SK-N-SH (cell line): ENCODE results near the gene NFE2. TPM values are rescaled to one million over a fixed set of nuclear protein-coding genes. Genes with fewer than 3 reads are reported as not detected.
"Not testable (repeated sequence)": the region's sequence is repeated elsewhere in the genome, so short reads cannot be mapped to it uniquely, and the experiment has no call there.

Source experiments
- CTCF ChIA-PET: fragments of 300-600, 350-600 bp; formaldehyde crosslinking; extraction: SDS; loops from one replicate; lab custom pipeline; 2021; lab: Yijun Ruan, JAX
- POLR2A ChIA-PET: fragments of 350-600 bp; sonication (Branson Sonifier 250); formaldehyde crosslinking; extraction: SDS; loops from one replicate; lab custom pipeline; 2020; ENCODE audit warnings: antibody characterized with exemption, inconsistent platforms; lab: Yijun Ruan, JAX
- DNase-seq: peaks from one replicate; pipeline ENCODE4 v3.0.0; 2012
- H2AFZ ChIP-seq: fragments of 200-600 bp; sonication (generic); 2 replicates; pipeline ENCODE4 v1.8.1; 2016; ENCODE audit warnings: antibody characterized with exemption, mild to moderate bottlenecking, low read depth
- H3F3A ChIP-seq: fragments of 200-600 bp; sonication (generic); replicated peaks from 2 replicates; pipeline ENCODE3; 2016; ENCODE audit warnings: antibody characterized with exemption, mild to moderate bottlenecking; ENCODE audit not compliant: insufficient read depth
- H3K27ac ChIP-seq, 2 experiments: fragments of 200-500 bp in 1 of 2; fragments of 200-600 bp in 1 of 2; sonication (Bioruptor generic) in 1 of 2; sonication (generic), shearing (Covaris generic) in 1 of 2; 2 replicates each; pipeline versions ENCODE4 v1.5.1 to v1.6.1; 2014 to 2016; ENCODE audit warnings: low read depth in 2 of 2, inconsistent platforms in 1 of 2, low read length in 1 of 2, mild to moderate bottlenecking in 1 of 2, mixed read lengths in 1 of 2
- H3K27me3 ChIP-seq: fragments of 200-600 bp; sonication (generic), shearing (Covaris generic); 2 replicates; pipeline ENCODE4 v1.6.1; 2016; ENCODE audit warnings: mixed run types; ENCODE audit not compliant: insufficient read depth
- H3K36me3 ChIP-seq, 2 experiments: fragments of 200-500 bp in 1 of 2; fragments of 200-600 bp in 1 of 2; sonication (Bioruptor generic) in 1 of 2; sonication (generic) in 1 of 2; replicated peaks in 1 of 2; 2 replicates each; pipeline versions ENCODE3 to v1.5.1; 2014 to 2016; ENCODE audit warnings: low read length in 1 of 2, mild to moderate bottlenecking in 1 of 2; ENCODE audit not compliant: insufficient read depth in 2 of 2, control insufficient read depth in 1 of 2
- H3K4me1 ChIP-seq, 2 experiments: fragments of 200-500 bp in 1 of 2; fragments of 200-600 bp in 1 of 2; sonication (Bioruptor generic) in 1 of 2; sonication (generic), shearing (Covaris generic) in 1 of 2; 2 replicates each; pipeline versions ENCODE4 v1.5.1 to v1.6.1; 2014 to 2016; ENCODE audit warnings: low read depth in 1 of 2, low read length in 1 of 2, mixed run types in 1 of 2; ENCODE audit not compliant: insufficient read depth in 2 of 2, control insufficient read depth in 1 of 2
- H3K4me2 ChIP-seq: fragments of 200-600 bp; sonication (generic), shearing (Covaris generic); 2 replicates; pipeline ENCODE4 v1.6.1; 2017; ENCODE audit warnings: mixed run types
- H3K4me3 ChIP-seq, 2 experiments: fragments of 200-500 bp in 1 of 2; fragments of 200-600 bp in 1 of 2; sonication (Bioruptor generic) in 1 of 2; sonication (generic), shearing (Covaris generic) in 1 of 2; 2 replicates each; pipeline versions ENCODE4 v1.5.1 to v1.8.1; 2014 to 2016; ENCODE audit warnings: low read depth in 2 of 2, inconsistent platforms in 1 of 2, low read length in 1 of 2, mild to moderate bottlenecking in 1 of 2, mixed read lengths in 1 of 2, moderate library complexity in 1 of 2
- H3K79me2 ChIP-seq: fragments of 200-600 bp; sonication (generic); 2 replicates; pipeline ENCODE4 v1.8.1; 2017; ENCODE audit warnings: mild to moderate bottlenecking; ENCODE audit not compliant: insufficient read depth
- H3K9ac ChIP-seq: fragments of 200-600 bp; sonication (generic); 2 replicates; pipeline ENCODE4 v1.6.1; 2017; ENCODE audit warnings: mixed run types
- H3K9me2 ChIP-seq: fragments of 200-600 bp; sonication (generic); 2 replicates; pipeline ENCODE4 v1.6.1; 2017; ENCODE audit warnings: mixed run types
- H3K9me3 ChIP-seq: fragments of 200-600 bp; sonication (generic); 2 replicates; pipeline ENCODE4 v1.6.1; 2017; ENCODE audit warnings: mixed run types, mild to moderate bottlenecking, moderate library complexity
- H4K20me1 ChIP-seq: fragments of 200-600 bp; sonication (generic); 2 replicates; pipeline ENCODE4 v1.6.1; 2017; ENCODE audit warnings: mild to moderate bottlenecking, mixed run types; ENCODE audit not compliant: insufficient read depth
- EP300 ChIP-seq, 2 experiments: IDR thresholded peaks; 2 replicates each; pipeline versions ENCODE4 v1.4.0 to v1.6.1; 2012; ENCODE audit warnings: borderline replicate concordance in 1 of 2, low read depth in 1 of 2, low read length in 1 of 2
- FOXM1 ChIP-seq: IDR thresholded peaks from 2 replicates; pipeline ENCODE4 v1.4.0; 2012; ENCODE audit warnings: low read depth, mild to moderate bottlenecking
- GATA2 ChIP-seq: sonication (generic); formaldehyde crosslinking; IDR thresholded peaks from 2 replicates; pipeline ENCODE4 v1.5.0; 2020; ENCODE audit warnings: mild to moderate bottlenecking, missing genetic modification reagents
- JUND ChIP-seq: IDR thresholded peaks from 2 replicates; pipeline ENCODE4 v1.4.0; 2012
- MXI1 ChIP-seq: IDR thresholded peaks from 2 replicates; pipeline ENCODE4 v1.6.1; 2012; ENCODE audit warnings: mild to moderate bottlenecking, low read depth, low read length, improper control_type of control experiment
- NFIC ChIP-seq: IDR thresholded peaks from 2 replicates; pipeline ENCODE4 v1.4.0; 2012; ENCODE audit warnings: borderline replicate concordance
- NRF1 ChIP-seq: IDR thresholded peaks from 2 replicates; pipeline ENCODE4 v1.6.1; 2012; ENCODE audit warnings: low read depth, mild to moderate bottlenecking, low read length
- POLR2AphosphoS5 ChIP-seq: IDR thresholded peaks from 2 replicates; pipeline ENCODE4 v1.6.1; 2012; ENCODE audit warnings: low read depth, low read length
- RCOR1 ChIP-seq: fragments of 150-350 bp; IDR thresholded peaks from 2 replicates; pipeline ENCODE4 v1.6.1; 2017; ENCODE audit warnings: antibody characterized with exemption, low read length
- RFX5 ChIP-seq: IDR thresholded peaks from 2 replicates; pipeline ENCODE4 v1.6.1; 2012; ENCODE audit warnings: mild to moderate bottlenecking, improper control_type of control experiment, low read length
- SMC3 ChIP-seq: IDR thresholded peaks from 2 replicates; pipeline ENCODE4 v1.6.1; 2012; ENCODE audit warnings: low read depth, low read length, improper control_type of control experiment
- TAF1 ChIP-seq: IDR thresholded peaks from 2 replicates; pipeline ENCODE4 v1.6.1; 2012; ENCODE audit warnings: low read depth, mild to moderate bottlenecking, low read length, moderate library complexity, borderline replicate concordance
- TEAD4 ChIP-seq: IDR thresholded peaks from 2 replicates; pipeline ENCODE4 v1.4.0; 2012; ENCODE audit warnings: mild to moderate bottlenecking, borderline replicate concordance; ENCODE audit not compliant: insufficient read depth
- YY1 ChIP-seq: IDR thresholded peaks from 2 replicates; pipeline ENCODE4 v1.4.0; 2012; ENCODE audit warnings: low read depth, mild to moderate bottlenecking
- WGBS: methylation state at CpG from one replicate; pipeline ENCODE4 v1.1.6; 2017; ENCODE audit warnings: low lambda C conversion rate; 5-methylcytosine and 5-hydroxymethylcytosine counted together
- polyA plus RNA-seq, 3 experiments: library from polyadenylated mRNA; depleted of rRNA; stranded (reverse); fragments of >200 nt; gene quantifications; 2 replicates each; pipeline ENCODE4 v1.2.3, GENCODE V29; 2012
- TF ChIP-seq, protein P1 (sequence below): fragments of 150-350 bp; IDR thresholded peaks from 2 replicates; pipeline ENCODE4 v1.6.1; 2016; ENCODE audit warnings: mild to moderate bottlenecking, low read depth, low read length
- TF ChIP-seq, protein P2 (sequence below): IDR thresholded peaks from 2 replicates; pipeline ENCODE4 v1.4.0; 2012; ENCODE audit warnings: low read depth, borderline replicate concordance
- TF ChIP-seq, protein P3 (sequence below): fragments of 150-350 bp; IDR thresholded peaks from 2 replicates; pipeline ENCODE4 v1.6.1; 2017; ENCODE audit warnings: antibody characterized with exemption, low read length, low read depth, borderline replicate concordance
- TF ChIP-seq, protein P4 (sequence below): IDR thresholded peaks from 2 replicates; pipeline ENCODE4 v1.4.0; 2012; ENCODE audit warnings: low read depth

The NFE2 gene
- polyA plus RNA-seq, 1 of the 3 experiments (the other 2 are of a cell fraction) = 0.25 TPM

DNA sequence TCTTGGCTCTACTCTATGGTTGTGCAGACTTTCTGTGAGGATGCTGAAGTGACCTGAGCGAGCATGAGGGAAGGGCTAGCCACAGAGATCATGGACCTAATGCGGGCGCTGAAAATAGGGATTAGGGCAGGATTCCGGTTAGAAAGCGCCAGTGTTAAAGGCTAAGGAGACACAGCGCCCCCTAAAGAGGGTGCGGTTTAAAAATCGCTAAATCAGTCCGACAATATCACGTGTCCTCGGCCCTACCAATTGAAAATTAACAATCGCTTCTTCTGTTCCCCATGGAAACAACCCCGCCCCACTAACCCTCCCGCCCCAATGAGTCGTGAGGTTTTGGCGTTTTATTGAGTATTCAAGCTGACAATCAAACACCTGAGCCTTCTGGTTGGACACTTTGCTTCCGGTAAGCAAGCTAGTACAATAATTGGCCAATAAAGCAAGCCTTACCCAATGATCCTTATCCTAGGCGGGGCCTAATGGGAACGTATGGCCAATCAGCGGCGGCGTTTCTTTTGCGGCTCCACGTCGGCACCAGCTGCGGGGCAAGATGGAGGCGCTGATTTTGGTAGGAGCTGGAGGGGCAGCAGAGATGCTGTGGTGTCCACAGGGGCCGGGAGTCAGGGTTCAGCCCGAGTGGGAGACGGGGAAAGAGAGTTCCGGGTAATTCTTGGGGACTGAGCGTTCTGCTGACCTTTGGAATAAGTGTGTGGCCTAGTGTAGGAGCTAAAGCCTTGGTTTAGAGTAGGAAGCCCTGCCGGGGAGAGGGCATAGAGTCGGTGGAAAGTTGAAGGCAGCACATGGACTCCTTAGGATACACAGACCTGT is 24.0 kb upstream of the NFE2 start, which contains the start of gene COPZ1 (continued):
- TF ChIP-seq SMC3 (peak; percentile 67), NRF1 (no peak), RCOR1 (no peak), JUND (no peak), POLR2AphosphoS5 (peak; percentile 82), EP300 (IDR thresholded peaks at IDR 0.05; ENCODE audit: borderline replicate concordance in 1 of 2, low read depth in 1 of 2, low read length in 1 of 2) (0 out of 4 replicates have a peak, but pooled peaks of 1 of the 2 experiments have one; percentile 35), MXI1 (peak; percentile 76), RFX5 (peak; percentile 96), TEAD4 (no peak), GATA2 (CRISPR knock-in tag) (no peak), YY1 (peak; percentile 94), FOXM1 (no peak), TAF1 (peak; percentile 91), NFIC (no peak)
- TF ChIP-seq, protein P1, sequence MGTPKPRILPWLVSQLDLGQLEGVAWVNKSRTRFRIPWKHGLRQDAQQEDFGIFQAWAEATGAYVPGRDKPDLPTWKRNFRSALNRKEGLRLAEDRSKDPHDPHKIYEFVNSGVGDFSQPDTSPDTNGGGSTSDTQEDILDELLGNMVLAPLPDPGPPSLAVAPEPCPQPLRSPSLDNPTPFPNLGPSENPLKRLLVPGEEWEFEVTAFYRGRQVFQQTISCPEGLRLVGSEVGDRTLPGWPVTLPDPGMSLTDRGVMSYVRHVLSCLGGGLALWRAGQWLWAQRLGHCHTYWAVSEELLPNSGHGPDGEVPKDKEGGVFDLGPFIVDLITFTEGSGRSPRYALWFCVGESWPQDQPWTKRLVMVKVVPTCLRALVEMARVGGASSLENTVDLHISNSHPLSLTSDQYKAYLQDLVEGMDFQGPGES = peak; percentile 93
- TF ChIP-seq, protein P2, sequence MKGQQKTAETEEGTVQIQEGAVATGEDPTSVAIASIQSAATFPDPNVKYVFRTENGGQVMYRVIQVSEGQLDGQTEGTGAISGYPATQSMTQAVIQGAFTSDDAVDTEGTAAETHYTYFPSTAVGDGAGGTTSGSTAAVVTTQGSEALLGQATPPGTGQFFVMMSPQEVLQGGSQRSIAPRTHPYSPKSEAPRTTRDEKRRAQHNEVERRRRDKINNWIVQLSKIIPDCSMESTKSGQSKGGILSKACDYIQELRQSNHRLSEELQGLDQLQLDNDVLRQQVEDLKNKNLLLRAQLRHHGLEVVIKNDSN = peak; percentile 90
- TF ChIP-seq, protein P3, sequence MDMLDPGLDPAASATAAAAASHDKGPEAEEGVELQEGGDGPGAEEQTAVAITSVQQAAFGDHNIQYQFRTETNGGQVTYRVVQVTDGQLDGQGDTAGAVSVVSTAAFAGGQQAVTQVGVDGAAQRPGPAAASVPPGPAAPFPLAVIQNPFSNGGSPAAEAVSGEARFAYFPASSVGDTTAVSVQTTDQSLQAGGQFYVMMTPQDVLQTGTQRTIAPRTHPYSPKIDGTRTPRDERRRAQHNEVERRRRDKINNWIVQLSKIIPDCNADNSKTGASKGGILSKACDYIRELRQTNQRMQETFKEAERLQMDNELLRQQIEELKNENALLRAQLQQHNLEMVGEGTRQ = no peak
- TF ChIP-seq, protein P4, sequence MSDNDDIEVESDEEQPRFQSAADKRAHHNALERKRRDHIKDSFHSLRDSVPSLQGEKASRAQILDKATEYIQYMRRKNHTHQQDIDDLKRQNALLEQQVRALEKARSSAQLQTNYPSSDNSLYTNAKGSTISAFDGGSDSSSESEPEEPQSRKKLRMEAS = peak; percentile 7; the same call in 1 of the 2 replicates

DNA sequence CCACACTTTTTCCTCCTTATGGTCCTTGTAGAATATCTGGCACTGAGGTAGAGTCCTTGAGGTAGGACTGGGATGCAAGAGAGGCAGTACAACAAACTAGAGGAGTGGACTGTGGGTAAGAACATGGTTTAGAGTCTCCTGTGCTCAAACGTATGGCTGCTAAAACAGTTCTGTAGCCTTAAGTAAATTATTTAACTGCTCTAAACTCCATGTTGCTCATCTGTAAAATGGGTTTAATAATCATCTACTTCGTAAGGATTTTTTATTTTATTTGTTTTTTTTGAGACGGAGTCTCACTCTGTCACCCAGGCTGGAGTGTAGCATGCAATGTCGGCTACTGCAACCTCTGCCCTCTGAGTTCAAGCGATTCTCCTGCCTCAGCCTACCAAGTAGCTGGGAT is 20.5 kb upstream of the NFE2 start:
- H3K4me1 ChIP-seq = peaks cover 0 to 2% of the 10 kb centered on the region in 2 experiments; a peak in 2 of 4 replicates
- H3F3A ChIP-seq = peaks cover 3% of the 10 kb centered on the region
- no peak overlapping the region for H3K27ac ChIP-seq
- H3K9ac ChIP-seq = no peak overlapping the region
- DNase-seq = no peak
- H3K36me3 ChIP-seq = no peaks in the 10 kb centered on the region
- H3K9me2 ChIP-seq = no peaks in the 10 kb centered on the region
- no peaks in the 10 kb centered on the region for H3K9me3 ChIP-seq
- CTCF ChIA-PET = interaction anchor here (0.7 to 2.3 kb wide), 8 partner anchors 11 to 70 kb away, joined by 3 to 8 read pairs (median 4); no protein-coding TSS in a partner anchor
- H2AFZ ChIP-seq = no peak overlapping the region
- TF ChIP-seq, protein P1 = no peak
- no peaks in the 10 kb centered on the region for H3K27me3 ChIP-seq
- H3K79me2 ChIP-seq = peaks cover 14% of the 10 kb centered on the region
- H3K4me2 ChIP-seq = no peak overlapping the region
- no peak overlapping the region for H3K4me3 ChIP-seq
- 81% methylated on average over 5 of the region's 5 CpGs for WGBS
- H4K20me1 ChIP-seq = no peaks in the 10 kb centered on the region
- POLR2A ChIA-PET = no interaction called here

DNA sequence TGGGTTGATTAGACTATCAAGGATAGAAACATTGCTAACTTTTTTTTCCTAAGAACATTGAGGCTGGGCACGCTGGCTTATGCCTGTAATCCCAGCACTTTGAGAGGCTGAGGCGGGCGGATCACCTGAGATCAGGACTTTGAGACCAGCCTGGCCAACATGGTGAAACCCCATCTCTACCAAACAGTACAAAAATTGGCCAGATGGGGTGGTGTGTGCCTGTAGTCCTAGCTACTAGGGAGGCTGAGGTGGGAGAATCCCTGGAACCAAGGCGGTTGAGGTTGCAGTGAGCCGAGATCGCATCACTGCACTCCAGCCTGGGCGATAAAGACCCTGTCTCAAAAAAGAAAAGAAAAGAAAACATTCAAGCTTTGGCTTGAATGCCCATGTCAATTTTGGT is 11.5 kb upstream of the NFE2 start:
- H4K20me1 ChIP-seq, H3K36me3 ChIP-seq, H3K4me2 ChIP-seq, H3F3A ChIP-seq, H3K79me2 ChIP-seq, H3K27ac ChIP-seq, H3K4me3 ChIP-seq, H3K27me3 ChIP-seq, H2AFZ ChIP-seq, H3K9me3 ChIP-seq, H3K9ac ChIP-seq, DNase-seq, H3K4me1 ChIP-seq, H3K9me2 ChIP-seq: not testable (repeated sequence)
- WGBS = 89% methylated on average over 7 of the region's 7 CpGs
- ChIA-PET POLR2A (interaction anchor here (1.5 kb wide), 1 partner anchor 12 kb away, joined by 3 read pairs; the partner anchor contains the start of gene COPZ1), CTCF (interaction anchor here (0.7 to 1.6 kb wide), 4 partner anchors 12 to 33 kb away, joined by 3 to 5 read pairs (median 3); partner anchors contain the start of gene CBX5)
